Type B pancreatic cell (in vitro differentiated cells): ENCODE data around the gene ZMIZ1. TPM values are rescaled to one million over a fixed set of nuclear protein-coding genes. Genes with fewer than 3 reads are reported as not detected.
A peak's percentile ranks its signal among the peaks of the same experiment; 100 is the strongest.

Source experiments
- DNase-seq: peaks from one replicate; pipeline ENCODE4 v3.0.0; 2021; ENCODE audit warnings: mixed read lengths; ENCODE audit not compliant: unreplicated experiment; ENCODE audit errors: extremely low spot score
- H3K27ac Mint-ChIP-seq: 2 replicates; pipeline ENCODE4 v1.8.0; 2021; ENCODE audit warnings: mild to moderate bottlenecking, mixed read lengths
- H3K27me3 Mint-ChIP-seq: 2 replicates; pipeline ENCODE4 v1.8.0; 2021; ENCODE audit warnings: mixed read lengths
- H3K36me3 Mint-ChIP-seq: 2 replicates; pipeline ENCODE4 v1.8.0; 2021; ENCODE audit warnings: mixed read lengths
- H3K4me1 Mint-ChIP-seq: one replicate; pipeline ENCODE4 v1.8.0; 2021; ENCODE audit warnings: mixed read lengths; ENCODE audit not compliant: unreplicated experiment
- H3K4me3 Mint-ChIP-seq: 2 replicates; pipeline ENCODE4 v1.8.0; 2021; ENCODE audit warnings: mild to moderate bottlenecking, mixed read lengths
- H3K9me3 Mint-ChIP-seq: 2 replicates; pipeline ENCODE4 v1.8.0; 2021; ENCODE audit warnings: mixed read lengths
- total RNA-seq: library from RNA; stranded (reverse); gene quantifications from 2 replicates; pipeline ENCODE4 v1.2.1, GENCODE V29; 2021; ENCODE audit warnings: low replicate concordance
- TF ChIP-seq, protein P1 (sequence below): fragments of 200-600 bp; sonication (generic); conservative IDR thresholded peaks from 2 replicates; pipeline ENCODE4 v1.5.0; 2021; ENCODE audit warnings: antibody characterized with exemption, mild to moderate bottlenecking

Gene ZMIZ1
- total RNA-seq, 1 donor from 2014 or later = 102 TPM

DNA sequence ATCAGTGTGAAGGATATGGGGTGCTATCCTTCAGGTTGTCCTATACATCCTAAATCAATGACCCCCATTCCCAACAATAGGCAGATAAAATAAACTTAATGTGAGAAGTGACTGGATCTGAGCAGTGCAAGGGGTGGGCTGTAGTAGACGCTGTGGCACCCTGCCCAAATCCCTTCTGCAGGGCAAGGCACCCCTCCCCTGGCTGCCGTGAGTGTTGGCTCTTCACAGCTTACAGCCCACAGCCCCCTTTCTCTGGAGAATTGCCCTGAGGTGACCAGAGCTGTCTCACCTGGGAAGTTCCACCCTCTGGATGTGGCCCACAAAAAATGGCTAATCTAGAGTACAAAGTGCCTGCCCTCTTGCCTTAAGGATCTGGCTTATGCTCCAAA lies 252.7 kb downstream of the ZMIZ1 start:
- TF ChIP-seq, protein P1, sequence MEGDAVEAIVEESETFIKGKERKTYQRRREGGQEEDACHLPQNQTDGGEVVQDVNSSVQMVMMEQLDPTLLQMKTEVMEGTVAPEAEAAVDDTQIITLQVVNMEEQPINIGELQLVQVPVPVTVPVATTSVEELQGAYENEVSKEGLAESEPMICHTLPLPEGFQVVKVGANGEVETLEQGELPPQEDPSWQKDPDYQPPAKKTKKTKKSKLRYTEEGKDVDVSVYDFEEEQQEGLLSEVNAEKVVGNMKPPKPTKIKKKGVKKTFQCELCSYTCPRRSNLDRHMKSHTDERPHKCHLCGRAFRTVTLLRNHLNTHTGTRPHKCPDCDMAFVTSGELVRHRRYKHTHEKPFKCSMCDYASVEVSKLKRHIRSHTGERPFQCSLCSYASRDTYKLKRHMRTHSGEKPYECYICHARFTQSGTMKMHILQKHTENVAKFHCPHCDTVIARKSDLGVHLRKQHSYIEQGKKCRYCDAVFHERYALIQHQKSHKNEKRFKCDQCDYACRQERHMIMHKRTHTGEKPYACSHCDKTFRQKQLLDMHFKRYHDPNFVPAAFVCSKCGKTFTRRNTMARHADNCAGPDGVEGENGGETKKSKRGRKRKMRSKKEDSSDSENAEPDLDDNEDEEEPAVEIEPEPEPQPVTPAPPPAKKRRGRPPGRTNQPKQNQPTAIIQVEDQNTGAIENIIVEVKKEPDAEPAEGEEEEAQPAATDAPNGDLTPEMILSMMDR = no peak
- no peak overlapping the region for H3K27ac Mint-ChIP-seq
- no peaks in the 10 kb centered on the region for H3K36me3 Mint-ChIP-seq
- H3K4me1 Mint-ChIP-seq = peaks cover 25% of the 10 kb centered on the region
- no peak overlapping the region for H3K4me3 Mint-ChIP-seq
- DNase-seq = no peak
- H3K27me3 Mint-ChIP-seq = no peaks in the 10 kb centered on the region
- no peaks in the 10 kb centered on the region for H3K9me3 Mint-ChIP-seq

DNA sequence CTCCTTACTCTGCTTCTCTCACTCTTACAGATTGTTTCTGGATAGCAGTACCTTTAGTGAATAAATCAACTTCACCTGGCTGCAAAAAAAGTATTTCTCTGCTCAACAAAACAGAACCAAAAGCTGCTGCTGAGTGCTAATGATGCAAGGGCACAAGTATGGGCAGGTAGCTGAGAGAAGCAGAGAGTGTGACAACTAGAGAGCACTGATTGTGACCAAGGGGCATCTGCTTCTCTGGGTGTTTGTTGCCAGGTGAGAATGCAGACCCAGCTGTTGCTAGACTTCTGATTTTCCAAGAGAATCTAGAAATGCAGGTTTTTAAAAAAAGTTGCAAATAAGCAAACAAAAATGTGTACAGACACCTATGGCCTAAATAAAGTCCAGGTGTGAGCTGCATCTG lies 253.2 kb downstream of the ZMIZ1 start:
- no peak overlapping the region for H3K4me3 Mint-ChIP-seq
- TF ChIP-seq, protein P1 = no peak
- no peaks in the 10 kb centered on the region for H3K9me3 Mint-ChIP-seq
- peaks cover 24% of the 10 kb centered on the region for H3K4me1 Mint-ChIP-seq
- no peaks in the 10 kb centered on the region for H3K27me3 Mint-ChIP-seq
- no peaks in the 10 kb centered on the region for H3K36me3 Mint-ChIP-seq
- DNase-seq = no peak
- H3K27ac Mint-ChIP-seq = no peak overlapping the region

DNA sequence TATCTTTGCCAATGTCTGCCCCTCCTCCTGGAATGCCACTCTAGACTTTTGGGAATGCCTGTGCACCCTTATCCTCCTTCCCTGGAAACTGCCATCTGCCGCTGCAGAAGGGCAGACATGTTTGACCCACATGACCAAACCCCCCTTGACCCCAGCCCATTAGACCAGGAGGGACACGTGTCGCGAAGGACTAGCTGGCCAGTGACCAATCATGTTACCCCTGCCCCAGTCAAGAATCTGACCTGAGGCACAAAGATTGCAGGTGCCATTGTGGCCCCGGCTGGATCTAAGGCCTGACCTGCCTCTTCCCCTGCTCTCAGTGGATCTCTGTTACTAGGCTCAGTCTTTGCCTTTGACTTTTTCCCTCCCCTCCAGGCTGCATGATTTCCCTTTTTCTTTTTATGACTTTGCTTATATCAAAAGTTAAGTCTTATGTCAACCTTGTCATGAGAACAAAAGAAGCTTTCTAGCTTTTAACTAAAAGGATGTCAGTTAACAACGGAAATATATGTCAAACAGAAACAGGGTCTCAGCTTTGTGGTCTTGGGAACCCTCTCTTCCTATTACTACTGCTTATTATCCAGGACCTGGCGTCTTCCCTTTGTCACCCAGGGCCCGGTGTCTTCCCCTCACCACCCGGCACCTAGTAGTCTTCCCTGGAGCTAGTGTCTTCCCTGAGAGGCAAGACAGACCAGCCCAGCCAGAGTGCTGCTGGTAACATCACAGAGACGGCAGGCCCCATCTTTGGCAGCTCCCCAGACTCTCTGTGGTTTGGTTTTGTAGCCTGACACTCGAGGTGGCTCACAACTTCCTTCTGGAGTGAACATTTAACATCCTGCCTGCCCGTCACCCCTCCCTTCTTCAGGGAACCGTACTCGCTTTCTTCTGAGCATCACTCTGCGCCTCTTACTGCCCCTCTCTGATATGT lies 254.1 kb downstream of the ZMIZ1 start:
- H3K4me3 Mint-ChIP-seq = no peak overlapping the region
- H3K27ac Mint-ChIP-seq = peak overlapping the region; percentile 2
- no peaks in the 10 kb centered on the region for H3K9me3 Mint-ChIP-seq
- no peaks in the 10 kb centered on the region for H3K27me3 Mint-ChIP-seq
- no peak for DNase-seq
- no peaks in the 10 kb centered on the region for H3K36me3 Mint-ChIP-seq
- peaks cover 15% of the 10 kb centered on the region for H3K4me1 Mint-ChIP-seq
- TF ChIP-seq, protein P1 = no peak

DNA sequence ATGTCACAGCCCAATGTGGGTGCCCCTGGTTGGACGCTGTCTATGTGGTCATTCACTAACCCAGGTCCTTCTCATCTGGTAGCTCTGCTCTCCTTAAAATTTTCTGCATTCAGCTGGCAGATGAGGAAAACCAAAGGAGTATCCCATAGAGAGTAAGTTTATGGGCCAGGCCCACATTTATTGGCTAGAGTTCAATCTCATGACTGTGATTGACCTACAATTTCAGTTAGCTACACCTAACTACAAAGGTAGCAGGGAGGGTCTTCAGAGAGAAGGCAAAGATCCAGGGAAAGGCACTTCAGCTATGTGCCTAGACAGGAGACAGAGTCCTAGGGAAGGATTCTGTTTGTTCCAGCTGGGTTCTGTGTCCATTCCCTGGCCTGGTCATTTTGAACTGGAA lies 254.8 kb downstream of the ZMIZ1 start:
- DNase-seq = no peak
- no peaks in the 10 kb centered on the region for H3K27me3 Mint-ChIP-seq
- TF ChIP-seq, protein P1 = no peak
- no peaks in the 10 kb centered on the region for H3K36me3 Mint-ChIP-seq
- no peak overlapping the region for H3K27ac Mint-ChIP-seq
- H3K4me3 Mint-ChIP-seq = no peak overlapping the region
- peaks cover 10% of the 10 kb centered on the region for H3K4me1 Mint-ChIP-seq
- H3K9me3 Mint-ChIP-seq = no peaks in the 10 kb centered on the region

DNA sequence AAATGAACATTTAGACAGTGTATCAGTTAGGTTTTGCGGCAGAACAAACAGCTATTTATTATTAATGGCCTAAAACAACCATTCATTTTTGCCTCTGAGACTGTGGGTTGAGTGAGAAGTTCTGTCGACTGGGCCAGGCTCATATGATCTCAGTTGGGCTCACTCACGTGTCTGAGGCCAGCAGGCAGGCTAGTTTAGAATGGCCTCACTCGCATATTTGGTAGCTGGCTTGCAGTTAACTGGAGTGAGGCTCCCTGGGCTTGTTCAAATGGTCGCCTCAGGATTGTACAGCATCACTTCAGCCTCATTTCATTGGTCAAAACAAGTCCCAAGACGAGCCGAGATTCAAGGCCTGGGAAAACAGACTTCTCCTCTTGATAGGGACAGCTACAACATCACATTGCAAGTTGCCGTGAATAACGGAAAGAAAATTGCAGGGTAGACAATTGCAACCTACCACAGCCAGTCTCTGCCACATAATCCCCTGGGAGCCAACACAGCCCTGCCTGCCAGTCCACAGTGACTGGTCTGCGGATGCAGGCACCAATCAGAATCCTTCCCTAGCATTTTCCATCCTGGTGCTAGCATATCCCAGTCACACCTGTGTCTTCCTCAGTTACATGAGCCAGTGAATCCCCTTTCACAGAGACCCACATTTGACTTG lies 255.4 kb downstream of the ZMIZ1 start:
- TF ChIP-seq, protein P1 = no peak
- Mint-ChIP-seq H3K27me3 (no peaks in the 10 kb centered on the region), H3K27ac (no peak overlapping the region), H3K36me3 (no peaks in the 10 kb centered on the region), H3K4me1 (peaks cover 5% of the 10 kb centered on the region), H3K9me3 (no peaks in the 10 kb centered on the region), H3K4me3 (no peak overlapping the region)
- DNase-seq = no peak
